Measurements from ENCODE around the gene KCNJ18. TPM values are rescaled to one million over a fixed set of nuclear protein-coding genes. Genes with fewer than 3 reads are reported as not detected.
"Not testable (repeated sequence)": the region's sequence is repeated elsewhere in the genome, so short reads cannot be mapped to it uniquely, and the experiment has no call there.

Gene KCNJ18
- total RNA-seq, 1 experiment from 2014 or later, result not detected

- in situ Hi-C loops (cut with HindIII; ENCODE audit: low pct_unique_long_range_greater_than_20kb, low sequenced_read_pairs); DNase-seq (ENCODE audit: low read depth, low spot score): not testable (repeated sequence)
Measured at GRCh38 chr17:21668746-21669508, 23.4 kb upstream of the KCNJ18 start.

- in situ Hi-C loops (cut with HindIII; ENCODE audit: low pct_unique_long_range_greater_than_20kb, low sequenced_read_pairs); DNase-seq (ENCODE audit: low read depth, low spot score): not testable (repeated sequence)
Measured at GRCh38 chr17:21669616-21670360, 22.5 kb upstream of the KCNJ18 start.

GRCh38 chr17:21670361-21671155 is 21.8 kb upstream of the KCNJ18 start:
- DNase-seq (ENCODE audit: low read depth, low spot score); in situ Hi-C loops (cut with HindIII; ENCODE audit: low pct_unique_long_range_greater_than_20kb, low sequenced_read_pairs): not testable (repeated sequence)

- DNase-seq (ENCODE audit: low read depth, low spot score); in situ Hi-C loops (cut with HindIII; ENCODE audit: low pct_unique_long_range_greater_than_20kb, low sequenced_read_pairs): not testable (repeated sequence)
Measured at GRCh38 chr17:21671437-21671836, 20.9 kb upstream of the KCNJ18 start.

- DNase-seq (ENCODE audit: low read depth, low spot score); in situ Hi-C loops (cut with HindIII; ENCODE audit: low pct_unique_long_range_greater_than_20kb, low sequenced_read_pairs): not testable (repeated sequence)
Measured at GRCh38 chr17:21671871-21672270, 20.5 kb upstream of the KCNJ18 start.

- in situ Hi-C loops (cut with HindIII; ENCODE audit: low pct_unique_long_range_greater_than_20kb, low sequenced_read_pairs); DNase-seq (ENCODE audit: low read depth, low spot score): not testable (repeated sequence)
Measured at GRCh38 chr17:21673451-21674241, 18.7 kb upstream of the KCNJ18 start.

- DNase-seq (ENCODE audit: low read depth, low spot score), result no peak
- in situ Hi-C loops (cut with HindIII; ENCODE audit: low pct_unique_long_range_greater_than_20kb, low sequenced_read_pairs), result no loop called here
Measured at GRCh38 chr17:21674242-21674731, 18.0 kb upstream of the KCNJ18 start.

GRCh38 chr17:21674891-21675738 is 17.2 kb upstream of the KCNJ18 start:
- DNase-seq (ENCODE audit: low read depth, low spot score); in situ Hi-C loops (cut with HindIII; ENCODE audit: low pct_unique_long_range_greater_than_20kb, low sequenced_read_pairs): not testable (repeated sequence)

- in situ Hi-C loops (cut with HindIII; ENCODE audit: low pct_unique_long_range_greater_than_20kb, low sequenced_read_pairs); DNase-seq (ENCODE audit: low read depth, low spot score): not testable (repeated sequence)
Measured at GRCh38 chr17:21675739-21676130, 16.6 kb upstream of the KCNJ18 start.

GRCh38 chr17:21676281-21677111 is 15.8 kb upstream of the KCNJ18 start:
- no peak for DNase-seq (ENCODE audit: low read depth, low spot score)
- in situ Hi-C loops (cut with HindIII; ENCODE audit: low pct_unique_long_range_greater_than_20kb, low sequenced_read_pairs), result no loop called here

GRCh38 chr17:21677126-21677910 is 15.0 kb upstream of the KCNJ18 start:
- in situ Hi-C loops (cut with HindIII; ENCODE audit: low pct_unique_long_range_greater_than_20kb, low sequenced_read_pairs), result no loop called here

GRCh38 chr17:21677911-21678310 is 14.4 kb upstream of the KCNJ18 start:
- in situ Hi-C loops (cut with HindIII; ENCODE audit: low pct_unique_long_range_greater_than_20kb, low sequenced_read_pairs), result no loop called here
- DNase-seq (ENCODE audit: low read depth, low spot score), result no peak

More at GRCh38 chr17:21677126-21677910, 15.0 kb upstream of the KCNJ18 start:
- DNase-seq (ENCODE audit: low read depth, low spot score), result no peak

GRCh38 chr17:21678393-21679081 is 13.8 kb upstream of the KCNJ18 start:
- in situ Hi-C loops (cut with HindIII; ENCODE audit: low pct_unique_long_range_greater_than_20kb, low sequenced_read_pairs), result no loop called here
- DNase-seq (ENCODE audit: low read depth, low spot score), result no peak
